Measurements from ENCODE around the gene CLEC16A.

DNA sequence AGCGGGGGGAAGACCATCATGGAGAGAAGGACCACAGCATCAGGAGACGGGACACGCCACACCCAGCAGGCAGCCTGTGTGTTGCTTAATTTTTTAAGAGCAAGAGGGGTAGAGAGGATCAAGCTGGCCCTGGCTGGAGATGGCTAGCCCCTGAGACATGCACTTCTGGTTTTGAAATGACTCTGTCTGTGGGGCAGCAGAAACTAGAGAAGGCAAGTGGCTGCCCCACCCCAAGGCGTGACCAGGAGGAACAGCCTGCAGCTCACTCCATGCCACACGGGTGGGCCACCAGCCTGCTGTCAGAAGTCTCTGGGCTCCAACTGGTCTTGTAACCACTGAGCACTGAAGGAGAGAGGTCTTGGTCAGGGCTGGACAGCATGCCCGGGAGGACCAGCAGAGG lies 236.1 kb downstream of the CLEC16A start:
- TF ChIP-seq, protein P1, sequence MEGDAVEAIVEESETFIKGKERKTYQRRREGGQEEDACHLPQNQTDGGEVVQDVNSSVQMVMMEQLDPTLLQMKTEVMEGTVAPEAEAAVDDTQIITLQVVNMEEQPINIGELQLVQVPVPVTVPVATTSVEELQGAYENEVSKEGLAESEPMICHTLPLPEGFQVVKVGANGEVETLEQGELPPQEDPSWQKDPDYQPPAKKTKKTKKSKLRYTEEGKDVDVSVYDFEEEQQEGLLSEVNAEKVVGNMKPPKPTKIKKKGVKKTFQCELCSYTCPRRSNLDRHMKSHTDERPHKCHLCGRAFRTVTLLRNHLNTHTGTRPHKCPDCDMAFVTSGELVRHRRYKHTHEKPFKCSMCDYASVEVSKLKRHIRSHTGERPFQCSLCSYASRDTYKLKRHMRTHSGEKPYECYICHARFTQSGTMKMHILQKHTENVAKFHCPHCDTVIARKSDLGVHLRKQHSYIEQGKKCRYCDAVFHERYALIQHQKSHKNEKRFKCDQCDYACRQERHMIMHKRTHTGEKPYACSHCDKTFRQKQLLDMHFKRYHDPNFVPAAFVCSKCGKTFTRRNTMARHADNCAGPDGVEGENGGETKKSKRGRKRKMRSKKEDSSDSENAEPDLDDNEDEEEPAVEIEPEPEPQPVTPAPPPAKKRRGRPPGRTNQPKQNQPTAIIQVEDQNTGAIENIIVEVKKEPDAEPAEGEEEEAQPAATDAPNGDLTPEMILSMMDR (IDR thresholded peaks at IDR 0.05), result no peak
- no peak for TF ChIP-seq POLR2A (IDR thresholded peaks at IDR 0.05)

Data from transverse colon (tissue), 3 donors.